Osteocyte (in vitro differentiated cells): ENCODE data around the gene PPA1. TPM values are rescaled to one million over a fixed set of nuclear protein-coding genes. Genes with fewer than 3 reads are reported as not detected.
"Not testable (repeated sequence)": the region's sequence is repeated elsewhere in the genome, so short reads cannot be mapped to it uniquely, and the experiment has no call there.

Source experiments
- DNase-seq: peaks from one replicate; pipeline ENCODE4 v3.0.0; 2021; ENCODE audit warnings: mixed read lengths; ENCODE audit not compliant: unreplicated experiment; ENCODE audit errors: extremely low spot score
- H3K27ac Mint-ChIP-seq: one replicate; pipeline ENCODE4 v1.8.0; 2021; ENCODE audit warnings: mild to moderate bottlenecking, mixed read lengths; ENCODE audit not compliant: unreplicated experiment
- H3K27me3 Mint-ChIP-seq: one replicate; pipeline ENCODE4 v1.8.0; 2021; ENCODE audit warnings: mixed read lengths; ENCODE audit not compliant: unreplicated experiment
- H3K36me3 Mint-ChIP-seq: one replicate; pipeline ENCODE4 v1.8.0; 2021; ENCODE audit warnings: mixed read lengths; ENCODE audit not compliant: unreplicated experiment
- H3K4me1 Mint-ChIP-seq: one replicate; pipeline ENCODE4 v1.8.0; 2021; ENCODE audit warnings: mixed read lengths; ENCODE audit not compliant: unreplicated experiment
- H3K4me3 Mint-ChIP-seq: one replicate; pipeline ENCODE4 v1.8.0; 2021; ENCODE audit warnings: mild to moderate bottlenecking, moderate library complexity, mixed read lengths; ENCODE audit not compliant: unreplicated experiment
- H3K9me3 Mint-ChIP-seq: one replicate; pipeline ENCODE4 v1.8.0; 2021; ENCODE audit warnings: mixed read lengths; ENCODE audit not compliant: unreplicated experiment
- total RNA-seq: library from RNA; stranded (reverse); gene quantifications from 2 replicates; pipeline ENCODE4 v1.2.1, GENCODE V29; 2021
- TF ChIP-seq, protein P1 (sequence below): fragments of 200-600 bp; sonication (generic); IDR thresholded peaks from 2 replicates; pipeline ENCODE4 v1.5.0; 2021; ENCODE audit warnings: antibody characterized with exemption, mild to moderate bottlenecking, moderate library complexity

Gene PPA1
- total RNA-seq, 1 donor from 2014 or later: 59.8 TPM

DNA sequence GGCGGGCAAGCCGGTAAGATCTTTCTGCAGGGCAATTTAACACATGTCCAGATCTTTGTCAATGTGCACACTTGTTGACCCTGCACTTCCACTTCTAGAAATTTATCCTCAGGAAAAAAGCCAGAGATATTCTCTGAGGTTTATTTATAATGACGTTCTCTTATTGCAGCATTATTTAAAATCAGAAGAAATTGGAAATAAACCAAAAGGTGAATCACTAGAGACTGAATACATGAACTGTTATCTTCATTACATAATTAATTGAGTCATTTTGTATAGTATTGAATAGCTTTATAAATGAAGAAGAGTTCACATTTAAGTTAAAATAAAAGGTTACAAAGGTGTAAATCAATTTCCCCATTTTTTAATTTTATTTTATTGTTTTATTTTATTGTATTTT, 46.7 kb downstream of the PPA1 start:
- peaks cover 10% of the 10 kb centered on the region for H3K4me1 Mint-ChIP-seq
- no peak for DNase-seq
- H3K9me3 Mint-ChIP-seq: no peaks in the 10 kb centered on the region
- TF ChIP-seq, protein P1, sequence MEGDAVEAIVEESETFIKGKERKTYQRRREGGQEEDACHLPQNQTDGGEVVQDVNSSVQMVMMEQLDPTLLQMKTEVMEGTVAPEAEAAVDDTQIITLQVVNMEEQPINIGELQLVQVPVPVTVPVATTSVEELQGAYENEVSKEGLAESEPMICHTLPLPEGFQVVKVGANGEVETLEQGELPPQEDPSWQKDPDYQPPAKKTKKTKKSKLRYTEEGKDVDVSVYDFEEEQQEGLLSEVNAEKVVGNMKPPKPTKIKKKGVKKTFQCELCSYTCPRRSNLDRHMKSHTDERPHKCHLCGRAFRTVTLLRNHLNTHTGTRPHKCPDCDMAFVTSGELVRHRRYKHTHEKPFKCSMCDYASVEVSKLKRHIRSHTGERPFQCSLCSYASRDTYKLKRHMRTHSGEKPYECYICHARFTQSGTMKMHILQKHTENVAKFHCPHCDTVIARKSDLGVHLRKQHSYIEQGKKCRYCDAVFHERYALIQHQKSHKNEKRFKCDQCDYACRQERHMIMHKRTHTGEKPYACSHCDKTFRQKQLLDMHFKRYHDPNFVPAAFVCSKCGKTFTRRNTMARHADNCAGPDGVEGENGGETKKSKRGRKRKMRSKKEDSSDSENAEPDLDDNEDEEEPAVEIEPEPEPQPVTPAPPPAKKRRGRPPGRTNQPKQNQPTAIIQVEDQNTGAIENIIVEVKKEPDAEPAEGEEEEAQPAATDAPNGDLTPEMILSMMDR: no peak
- no peak overlapping the region for H3K27ac Mint-ChIP-seq
- no peak overlapping the region for H3K4me3 Mint-ChIP-seq
- H3K27me3 Mint-ChIP-seq: peaks cover 17% of the 10 kb centered on the region
- no peaks in the 10 kb centered on the region for H3K36me3 Mint-ChIP-seq

- Mint-ChIP-seq H3K9me3 (no peaks in the 10 kb centered on the region), H3K36me3 (no peaks in the 10 kb centered on the region), H3K27me3 (peaks cover 20% of the 10 kb centered on the region), H3K27ac (no peak overlapping the region), H3K4me3 (no peak overlapping the region), H3K4me1 (peaks cover 6% of the 10 kb centered on the region)
- no peak for DNase-seq
- TF ChIP-seq, protein P1: no peak
These were observed 47.1 kb downstream of the PPA1 start for GRCh38 chr10:70186090-70186489.

- Mint-ChIP-seq H3K27me3 (peaks cover 27% of the 10 kb centered on the region), H3K36me3 (no peaks in the 10 kb centered on the region), H3K4me1 (no peaks in the 10 kb centered on the region), H3K4me3 (no peak overlapping the region), H3K9me3 (peaks cover 4% of the 10 kb centered on the region), H3K27ac (no peak overlapping the region)
- no peak for DNase-seq
- TF ChIP-seq, protein P1: no peak
These were observed 49.9 kb downstream of the PPA1 start for GRCh38 chr10:70183304-70183703.

GRCh38 chr10:70179209-70179608, 54.0 kb downstream of the PPA1 start:
- H3K27me3 Mint-ChIP-seq: peaks cover 24% of the 10 kb centered on the region
- DNase-seq, H3K4me1 Mint-ChIP-seq, H3K9me3 Mint-ChIP-seq, H3K4me3 Mint-ChIP-seq, H3K36me3 Mint-ChIP-seq, H3K27ac Mint-ChIP-seq: not testable (repeated sequence)

DNA sequence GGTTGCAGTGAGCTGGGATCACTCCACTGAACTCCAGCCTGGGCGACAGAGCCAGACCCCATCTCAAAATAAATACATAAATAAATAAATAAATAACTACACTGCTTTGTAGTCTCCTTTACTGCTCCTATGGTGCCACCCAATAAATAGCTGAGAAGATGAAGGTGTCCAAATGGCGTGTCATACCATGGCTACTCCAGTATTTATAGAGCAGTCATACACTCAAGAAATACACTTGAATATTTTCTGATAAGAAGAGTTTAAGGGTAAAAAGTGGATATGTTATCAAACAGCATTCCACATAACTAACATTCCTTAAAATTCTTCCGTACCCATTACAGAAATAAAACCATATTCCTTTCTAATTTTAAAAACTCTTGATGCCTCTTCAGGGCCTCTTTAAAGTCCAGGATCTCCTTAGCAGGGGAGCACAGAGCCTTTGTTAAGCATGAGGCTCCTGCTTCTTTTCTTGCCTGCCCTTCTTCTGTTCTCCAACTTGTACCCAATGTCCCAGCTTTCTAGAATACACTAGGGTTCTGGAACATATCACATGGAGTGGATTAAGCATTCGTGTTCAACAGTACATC, 55.0 kb downstream of the PPA1 start:
- no peaks in the 10 kb centered on the region for H3K36me3 Mint-ChIP-seq
- DNase-seq: no peak
- TF ChIP-seq, protein P1: no peak
- no peak overlapping the region for H3K4me3 Mint-ChIP-seq
- H3K9me3 Mint-ChIP-seq: peaks cover 4% of the 10 kb centered on the region
- H3K27me3 Mint-ChIP-seq: peaks cover 17% of the 10 kb centered on the region
- no peak overlapping the region for H3K27ac Mint-ChIP-seq
- H3K4me1 Mint-ChIP-seq: peaks cover 3% of the 10 kb centered on the region

- Mint-ChIP-seq H3K9me3 (peaks cover 4% of the 10 kb centered on the region), H3K27ac (no peak overlapping the region), H3K27me3 (peaks cover 10% of the 10 kb centered on the region), H3K4me3 (no peak overlapping the region), H3K36me3 (no peaks in the 10 kb centered on the region), H3K4me1 (peaks cover 3% of the 10 kb centered on the region)
- TF ChIP-seq, protein P1: no peak
- no peak for DNase-seq
These were observed 56.8 kb downstream of the PPA1 start for GRCh38 chr10:70176441-70176840.
